SU-DHL-6 (cell line): Measurements from ENCODE around the gene LRIG1.

Source experiments
- EZH2phosphoT487 ChIP-seq: fragments of 200-600 bp; sonication (generic), shearing (Covaris generic); conservative IDR thresholded peaks from 2 replicates; pipeline ENCODE4 v1.6.1; 2018; ENCODE audit warnings: mild to moderate bottlenecking, antibody characterized with exemption, low read length, moderate library complexity, mixed read lengths
- TF ChIP-seq, protein P1 (sequence below): fragments of 200-600 bp; sonication (generic); IDR thresholded peaks from one replicate; pipeline ENCODE4 v1.5.1; 2017; ENCODE audit warnings: antibody characterized with exemption, mild to moderate bottlenecking, low read length, moderate library complexity; ENCODE audit not compliant: insufficient read depth, poor library complexity, severe bottlenecking

DNA sequence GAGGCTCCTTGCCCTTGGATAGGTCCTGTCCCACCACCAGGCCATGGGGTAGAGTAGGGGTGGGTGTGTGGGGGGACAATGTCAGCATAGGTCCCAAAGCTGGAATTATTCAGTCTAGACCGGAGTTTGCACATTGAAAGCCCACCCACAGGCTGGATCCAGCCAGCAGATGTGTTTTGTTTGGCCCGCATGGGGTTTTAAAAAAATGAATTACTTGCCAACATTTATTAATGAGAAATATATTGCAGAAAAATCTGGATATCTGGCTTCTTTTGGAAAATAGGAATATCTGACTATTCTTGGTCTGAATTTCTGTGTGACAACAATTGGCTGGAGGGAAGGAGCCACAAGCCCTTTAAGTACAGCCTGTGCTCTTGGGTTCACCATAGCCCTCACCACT is 17.3 kb upstream of the LRIG1 start:
- TF ChIP-seq, protein P1, sequence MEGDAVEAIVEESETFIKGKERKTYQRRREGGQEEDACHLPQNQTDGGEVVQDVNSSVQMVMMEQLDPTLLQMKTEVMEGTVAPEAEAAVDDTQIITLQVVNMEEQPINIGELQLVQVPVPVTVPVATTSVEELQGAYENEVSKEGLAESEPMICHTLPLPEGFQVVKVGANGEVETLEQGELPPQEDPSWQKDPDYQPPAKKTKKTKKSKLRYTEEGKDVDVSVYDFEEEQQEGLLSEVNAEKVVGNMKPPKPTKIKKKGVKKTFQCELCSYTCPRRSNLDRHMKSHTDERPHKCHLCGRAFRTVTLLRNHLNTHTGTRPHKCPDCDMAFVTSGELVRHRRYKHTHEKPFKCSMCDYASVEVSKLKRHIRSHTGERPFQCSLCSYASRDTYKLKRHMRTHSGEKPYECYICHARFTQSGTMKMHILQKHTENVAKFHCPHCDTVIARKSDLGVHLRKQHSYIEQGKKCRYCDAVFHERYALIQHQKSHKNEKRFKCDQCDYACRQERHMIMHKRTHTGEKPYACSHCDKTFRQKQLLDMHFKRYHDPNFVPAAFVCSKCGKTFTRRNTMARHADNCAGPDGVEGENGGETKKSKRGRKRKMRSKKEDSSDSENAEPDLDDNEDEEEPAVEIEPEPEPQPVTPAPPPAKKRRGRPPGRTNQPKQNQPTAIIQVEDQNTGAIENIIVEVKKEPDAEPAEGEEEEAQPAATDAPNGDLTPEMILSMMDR: no peak
- TF ChIP-seq EZH2phosphoT487: no peak
